Hepatocyte (in vitro differentiated cells): ENCODE measurements around the gene SUPV3L1. TPM values are rescaled to one million over a fixed set of nuclear protein-coding genes. Genes with fewer than 3 reads are reported as not detected.

Experiments
- DNase-seq: peaks from one replicate; pipeline ENCODE4 v3.0.0-alpha.2; 2016; ENCODE audit warnings: low spot score
- H2AFZ ChIP-seq: fragments of 200-600 bp; sonication (generic); 2 replicates; pipeline ENCODE4 v1.6.0; 2016; ENCODE audit warnings: antibody characterized with exemption, mild to moderate bottlenecking
- H3K27ac ChIP-seq: fragments of 200-600 bp; sonication (generic); 2 replicates; pipeline ENCODE4 v1.5.1; 2016; ENCODE audit warnings: mild to moderate bottlenecking
- H3K27me3 ChIP-seq: fragments of 200-600 bp; sonication (generic); 2 replicates; pipeline ENCODE4 v1.6.1; 2016
- H3K36me3 ChIP-seq: fragments of 200-600 bp; sonication (generic); replicated peaks from 2 replicates; pipeline ENCODE4 v1.5.1; 2016; ENCODE audit warnings: low read depth; ENCODE audit not compliant: insufficient read depth
- H3K4me1 ChIP-seq: fragments of 200-600 bp; sonication (generic); 2 replicates; pipeline ENCODE4 v1.5.1; 2016; ENCODE audit warnings: mild to moderate bottlenecking, moderate library complexity; ENCODE audit not compliant: insufficient read depth
- H3K4me2 ChIP-seq: fragments of 200-600 bp; sonication (generic); 2 replicates; pipeline ENCODE4 v1.6.0; 2016
- H3K4me3 ChIP-seq: fragments of 200-600 bp; sonication (generic); 2 replicates; pipeline ENCODE4 v1.5.1; 2016; ENCODE audit warnings: mild to moderate bottlenecking
- H3K79me2 ChIP-seq: fragments of 200-600 bp; sonication (generic); 2 replicates; pipeline ENCODE4 v1.6.0; 2017; ENCODE audit warnings: mild to moderate bottlenecking
- H3K9me2 ChIP-seq: fragments of 200-600 bp; sonication (generic); replicated peaks from 2 replicates; pipeline ENCODE4 v1.6.0; 2017; ENCODE audit warnings: mild to moderate bottlenecking; ENCODE audit not compliant: insufficient read depth
- H3K9me3 ChIP-seq: fragments of 200-600 bp; sonication (generic); 2 replicates; pipeline ENCODE4 v1.5.1; 2016; ENCODE audit warnings: low read depth, mild to moderate bottlenecking
- H4K20me1 ChIP-seq: fragments of 200-600 bp; sonication (generic); 2 replicates; pipeline ENCODE4 v1.6.0; 2016; ENCODE audit warnings: mild to moderate bottlenecking; ENCODE audit not compliant: insufficient read depth, poor library complexity, severe bottlenecking
- EZH2 ChIP-seq: fragments of 200-600 bp; sonication (generic); IDR thresholded peaks from 2 replicates; pipeline ENCODE4 v1.6.1; 2016; ENCODE audit warnings: antibody characterized with exemption, mild to moderate bottlenecking, borderline replicate concordance
- EZH2phosphoT487 ChIP-seq: fragments of 200-600 bp; sonication (generic); IDR thresholded peaks from one replicate; pipeline ENCODE4 v1.6.1; 2018; ENCODE audit warnings: antibody characterized with exemption, mild to moderate bottlenecking, low read depth, moderate library complexity; ENCODE audit not compliant: unreplicated experiment, severe bottlenecking
- WGBS: methylation state at CpG from one replicate; pipeline ENCODE4 v1.1.6; 2016; ENCODE audit warnings: low lambda C conversion rate; ENCODE audit errors: missing lambda C conversion rate; 5-methylcytosine and 5-hydroxymethylcytosine counted together
- polyA plus RNA-seq: library from polyadenylated mRNA; unstranded; fragments of >200 nt; fragmentation: Nextera tagmentation; extraction: Ambion mirVana; gene quantifications from 2 replicates; pipeline ENCODE4 v1.2.1, GENCODE V29; 2016
- total RNA-seq: library from RNA; depleted of rRNA; stranded (reverse); fragments of >200 nt; gene quantifications from 2 replicates; pipeline ENCODE4 v1.2.3, GENCODE V29; 2014
- TF ChIP-seq, protein P1 (sequence below): fragments of 200-600 bp; sonication (generic); IDR thresholded peaks from 2 replicates; pipeline ENCODE4 v1.5.1; 2016; ENCODE audit warnings: antibody characterized with exemption, mild to moderate bottlenecking; ENCODE audit not compliant: poor library complexity

The SUPV3L1 gene
- total and polyA plus RNA-seq, 2 experiments from 2014 or later: 27.6 to 27.9 TPM

DNA sequence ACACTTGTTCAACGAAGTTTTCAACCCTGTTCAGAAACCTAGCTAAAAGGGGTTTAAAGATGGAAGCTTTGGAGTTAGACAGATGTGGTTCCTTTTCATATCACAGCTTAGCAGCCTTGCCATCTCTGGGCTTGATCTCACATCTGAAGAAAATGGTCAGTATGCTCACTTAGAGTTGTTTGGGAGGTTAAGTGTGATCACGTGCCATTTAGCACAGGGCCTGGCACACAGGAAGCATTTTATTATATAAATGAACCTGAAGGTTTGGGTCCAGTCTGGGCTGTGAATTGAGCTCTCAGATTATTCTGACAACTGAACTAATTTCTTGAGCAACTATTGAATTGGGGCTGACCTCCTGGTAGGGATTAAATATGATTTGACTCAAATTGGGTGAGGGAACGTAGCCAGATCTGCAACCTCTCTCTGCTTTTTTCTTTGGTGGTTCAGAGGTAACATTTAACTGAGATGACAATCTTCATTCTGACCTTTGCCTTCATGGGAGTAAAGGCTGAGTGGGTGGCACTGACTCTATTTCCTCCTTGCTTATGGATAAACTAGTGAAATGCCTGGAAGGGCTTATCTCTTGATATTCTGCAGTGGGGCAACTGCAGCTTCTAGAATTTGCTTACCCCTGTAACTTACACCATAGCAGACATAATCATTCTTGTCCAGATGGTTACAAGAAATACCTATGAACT lies 29.9 kb downstream of the SUPV3L1 start:
- Histone ChIP-seq H3K79me2 (no peaks in the 10 kb centered on the region), H3K4me3 (no peak overlapping the region), H3K4me1 (no peaks in the 10 kb centered on the region), H3K9me3 (no peaks in the 10 kb centered on the region), H3K27me3 (no peaks in the 10 kb centered on the region), H4K20me1 (no peaks in the 10 kb centered on the region), H3K27ac (no peak overlapping the region), H3K36me3 (no peaks in the 10 kb centered on the region), H3K4me2 (no peak overlapping the region), H3K9me2 (no peaks in the 10 kb centered on the region), H2AFZ (no peak overlapping the region)
- no peak for DNase-seq
- TF ChIP-seq, protein P1, sequence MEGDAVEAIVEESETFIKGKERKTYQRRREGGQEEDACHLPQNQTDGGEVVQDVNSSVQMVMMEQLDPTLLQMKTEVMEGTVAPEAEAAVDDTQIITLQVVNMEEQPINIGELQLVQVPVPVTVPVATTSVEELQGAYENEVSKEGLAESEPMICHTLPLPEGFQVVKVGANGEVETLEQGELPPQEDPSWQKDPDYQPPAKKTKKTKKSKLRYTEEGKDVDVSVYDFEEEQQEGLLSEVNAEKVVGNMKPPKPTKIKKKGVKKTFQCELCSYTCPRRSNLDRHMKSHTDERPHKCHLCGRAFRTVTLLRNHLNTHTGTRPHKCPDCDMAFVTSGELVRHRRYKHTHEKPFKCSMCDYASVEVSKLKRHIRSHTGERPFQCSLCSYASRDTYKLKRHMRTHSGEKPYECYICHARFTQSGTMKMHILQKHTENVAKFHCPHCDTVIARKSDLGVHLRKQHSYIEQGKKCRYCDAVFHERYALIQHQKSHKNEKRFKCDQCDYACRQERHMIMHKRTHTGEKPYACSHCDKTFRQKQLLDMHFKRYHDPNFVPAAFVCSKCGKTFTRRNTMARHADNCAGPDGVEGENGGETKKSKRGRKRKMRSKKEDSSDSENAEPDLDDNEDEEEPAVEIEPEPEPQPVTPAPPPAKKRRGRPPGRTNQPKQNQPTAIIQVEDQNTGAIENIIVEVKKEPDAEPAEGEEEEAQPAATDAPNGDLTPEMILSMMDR: no peak
- no peak for TF ChIP-seq EZH2
- no peak for TF ChIP-seq EZH2phosphoT487
- 79% methylated on average over 3 of the region's 3 CpGs for WGBS

DNA sequence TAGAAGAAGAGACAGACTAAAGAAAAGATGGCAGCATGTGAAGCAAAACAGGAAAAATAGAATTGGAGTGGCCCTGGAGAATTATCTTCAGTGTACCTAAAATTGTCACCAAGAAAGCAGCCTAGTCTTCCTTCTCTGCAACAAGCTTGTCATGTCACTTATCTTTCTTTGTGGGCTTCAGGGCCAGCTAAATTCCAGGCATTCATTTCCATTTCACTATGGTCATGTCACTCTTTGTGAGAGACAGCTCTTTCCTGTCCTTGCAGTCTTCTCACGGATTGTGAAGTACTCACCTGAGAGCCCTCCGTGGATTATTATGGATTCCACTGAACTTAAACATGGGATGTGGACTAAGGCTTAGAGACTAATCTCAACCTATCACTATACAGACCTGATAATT lies 31.1 kb downstream of the SUPV3L1 start:
- no peaks in the 10 kb centered on the region for H3K9me2 ChIP-seq
- 63% methylated on average over 2 of the region's 2 CpGs for WGBS
- no peak for DNase-seq
- H3K4me1 ChIP-seq: peaks cover 1% of the 10 kb centered on the region
- H3K79me2 ChIP-seq: no peaks in the 10 kb centered on the region
- TF ChIP-seq EZH2 (no peak), EZH2phosphoT487 (no peak)
- TF ChIP-seq, protein P1: no peak
- H2AFZ ChIP-seq: no peak overlapping the region
- H3K4me2 ChIP-seq: no peak overlapping the region
- no peaks in the 10 kb centered on the region for H4K20me1 ChIP-seq
- no peak overlapping the region for H3K4me3 ChIP-seq
- no peaks in the 10 kb centered on the region for H3K9me3 ChIP-seq
- no peak overlapping the region for H3K27ac ChIP-seq
- H3K27me3 ChIP-seq: no peaks in the 10 kb centered on the region
- no peaks in the 10 kb centered on the region for H3K36me3 ChIP-seq

DNA sequence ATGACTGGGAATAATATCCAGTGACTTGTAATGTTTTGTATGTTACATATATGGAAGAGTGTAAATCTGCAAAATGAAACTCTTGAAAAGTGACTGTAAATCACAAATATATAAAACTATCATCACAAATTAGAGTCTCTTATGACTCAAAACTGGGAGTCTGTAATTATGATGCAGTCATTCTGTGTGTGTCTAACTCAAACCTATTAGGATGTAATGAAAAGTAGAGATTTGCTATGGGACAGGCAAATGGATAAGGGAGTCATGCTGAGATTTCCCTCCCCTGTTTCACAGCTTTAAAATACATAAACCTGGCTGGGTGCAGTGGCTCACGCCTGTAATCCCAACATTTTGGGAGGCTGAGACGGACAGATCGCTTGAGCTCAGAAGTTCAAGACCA lies 31.5 kb downstream of the SUPV3L1 start:
- Histone ChIP-seq H3K79me2 (no peaks in the 10 kb centered on the region), H3K9me3 (no peaks in the 10 kb centered on the region), H3K4me3 (no peak overlapping the region), H2AFZ (no peak overlapping the region), H3K4me1 (peaks cover 5% of the 10 kb centered on the region), H3K4me2 (no peak overlapping the region), H3K36me3 (no peaks in the 10 kb centered on the region), H4K20me1 (no peaks in the 10 kb centered on the region), H3K27ac (no peak overlapping the region), H3K9me2 (no peaks in the 10 kb centered on the region), H3K27me3 (no peaks in the 10 kb centered on the region)
- TF ChIP-seq, protein P1: no peak
- no peak for TF ChIP-seq EZH2phosphoT487
- no peak for TF ChIP-seq EZH2
- 92% methylated on average over 3 of the region's 3 CpGs for WGBS
- DNase-seq: no peak
